Stomach (tissue), 9 donors: ENCODE data around the gene PDLIM7. TPM values are rescaled to one million over a fixed set of nuclear protein-coding genes. Genes with fewer than 3 reads are reported as not detected.

Experiments
- DNase-seq, 2 donors: peaks; one replicate each; pipeline versions ENCODE4 v3.0.0 to v3.0.0-alpha.2; 2013 to 2019
- H3K27ac ChIP-seq, 5 donors: fragments of 200-600 bp in 4 of 5; sonication (generic) in 4 of 5; one replicate each; pipeline ENCODE4 v1.5.1; 2013 to 2019; ENCODE audit warnings: mild to moderate bottlenecking in 1 of 5, moderate library complexity in 1 of 5
- H3K27me3 ChIP-seq, 3 donors: fragments of 200-600 bp; sonication (generic); one replicate each; pipeline ENCODE4 v1.5.1; 2017 to 2019; ENCODE audit warnings: mixed run types in 1 of 3
- H3K36me3 ChIP-seq, 4 donors: fragments of 200-600 bp; sonication (generic); 1 replicate in 3 of 4; 2 replicates in 1 of 4; pipeline ENCODE4 v1.5.1; 2016 to 2019
- H3K4me1 ChIP-seq, 4 donors: fragments of 200-600 bp; sonication (generic); one replicate each; pipeline ENCODE4 v1.5.1; 2016 to 2019
- H3K4me3 ChIP-seq, 4 donors: fragments of 200-600 bp; sonication (generic) in 3 of 4; one replicate each; pipeline ENCODE4 v1.5.1; 2016 to 2019; ENCODE audit warnings: mild to moderate bottlenecking in 1 of 4
- H3K9me3 ChIP-seq, 4 donors: fragments of 200-600 bp; sonication (generic); one replicate each; pipeline ENCODE4 v1.5.1; 2016 to 2019
- CTCF ChIP-seq, 7 experiments: fragments of 450-650 bp in 4 of 7; fragments of 200-600 bp in 3 of 7; sonication (generic) in 3 of 7; IDR thresholded peaks; one replicate each; pipeline ENCODE4 v1.5.1; 2016 to 2019; ENCODE audit warnings: antibody characterized with exemption in 7 of 7, control low read depth in 2 of 7, mild to moderate bottlenecking in 1 of 7
- EP300 ChIP-seq: sonication (generic); formaldehyde crosslinking; IDR thresholded peaks from one replicate; pipeline ENCODE4 v1.6.1; 2017; ENCODE audit warnings: antibody characterized with exemption
- POLR2A ChIP-seq, 4 donors: fragments of 450-650 bp; IDR thresholded peaks; one replicate each; pipeline ENCODE4 v1.6.1; 2016; ENCODE audit warnings: antibody characterized with exemption in 4 of 4, control low read depth in 2 of 4, mild to moderate bottlenecking in 1 of 4, moderate library complexity in 1 of 4
- POLR2AphosphoS5 ChIP-seq, 3 donors: sonication (generic); formaldehyde crosslinking; IDR thresholded peaks; one replicate each; pipeline ENCODE4 v1.6.1; 2016; ENCODE audit warnings: antibody characterized with exemption in 3 of 3
- WGBS, 5 donors: extraction: QIAGEN DNeasy Blood & Tissue Kit in 3 of 5; methylation state at CpG; one replicate each; pipeline versions ENCODE4 v1.1.5 to v1.1.7; 2013 to 2018; 5-methylcytosine and 5-hydroxymethylcytosine counted together
- intact Hi-C: fragments of 100-400 bp; cut with DNase I; formaldehyde crosslinking; loops from one replicate; pipeline ENCODE4 v1.15.1; 2023; ENCODE audit warnings: low total_unique reads
- polyA plus RNA-seq, 3 donors: library from polyadenylated mRNA; stranded (reverse); fragments of 200-250 nt; gene quantifications; one replicate each; pipeline ENCODE4 v1.2.3, GENCODE V29; 2013
- total RNA-seq, 5 donors: library from RNA; depleted of rRNA; stranded (reverse); fragments of >200 nt; gene quantifications; one replicate each; pipeline versions ENCODE4 v1.1.0 to v1.2.3, GENCODE V29; 2014 to 2016
- donor health status: healthy with polysubstance abuse.
- donor health status: Bipolar disorder and iron deficiency.
- donor health status: healthy.

The PDLIM7 gene
- total and polyA plus RNA-seq, 8 donors: 14.6 to 142 (median 86.8) TPM

DNA sequence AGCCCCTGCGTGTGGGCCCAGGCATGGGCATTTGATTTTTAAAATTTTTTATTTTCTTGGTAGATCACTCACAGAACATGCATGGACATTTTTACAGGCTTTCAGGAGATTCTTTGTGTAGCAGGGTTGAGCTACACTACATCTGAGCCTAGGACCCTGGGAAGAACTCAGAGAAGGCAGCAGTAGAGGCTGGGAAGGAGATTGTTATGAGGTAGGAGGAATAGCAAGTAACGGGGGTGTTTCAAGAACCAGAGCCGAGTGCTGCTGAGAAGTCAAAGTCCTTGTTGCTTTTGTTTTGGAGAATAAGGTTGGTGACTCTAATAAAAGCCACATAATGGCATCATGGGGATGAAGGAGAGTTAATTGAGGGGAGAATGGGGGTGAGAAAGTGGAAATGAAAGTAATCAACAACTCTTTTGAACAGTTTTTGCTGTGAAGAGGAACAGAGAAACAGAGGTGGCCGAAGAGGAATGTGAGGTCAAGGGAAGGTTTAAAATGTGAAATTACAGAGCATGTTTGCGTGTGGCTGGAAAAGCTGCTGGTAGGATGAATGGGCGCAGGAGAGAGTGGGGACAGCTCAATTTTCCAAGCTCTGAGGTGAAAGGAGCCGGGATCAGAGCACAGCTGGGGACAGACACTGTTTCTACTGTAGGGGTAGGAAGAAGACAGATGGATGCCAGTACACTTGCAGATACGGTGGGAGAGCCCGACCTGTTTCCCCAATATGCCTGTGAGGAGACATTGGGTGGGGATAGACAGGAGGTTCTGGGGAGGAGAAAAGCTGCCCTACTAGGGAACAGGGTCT lies 4.7 kb upstream of the PDLIM7 start:
- no peaks in the 10 kb centered on the region for H3K9me3 ChIP-seq
- no peak overlapping the region for H3K27ac ChIP-seq
- DNase-seq: no peak
- WGBS, 5 donors: 59 to 72% (median 66%) methylated on average over 9 of the region's 9 CpGs
- H3K4me3 ChIP-seq: no peak overlapping the region
- peaks cover 9 to 29% (median 21%) of the 10 kb centered on the region in 4 donors for H3K4me1 ChIP-seq
- no peaks in the 10 kb centered on the region for H3K27me3 ChIP-seq
- TF ChIP-seq POLR2A (IDR thresholded peaks at IDR 0.05): no peak
- no peak for TF ChIP-seq EP300
- no peak for TF ChIP-seq CTCF (IDR thresholded peaks at IDR 0.05)
- no peak for TF ChIP-seq POLR2AphosphoS5 (IDR thresholded peaks at IDR 0.05)
- intact Hi-C loops: loop anchor here (5.0 kb wide), 1 partner anchor 110 kb away; no protein-coding TSS in a partner anchor
- peaks cover 0 to 22% (median 12%) of the 10 kb centered on the region in 4 donors for H3K36me3 ChIP-seq

DNA sequence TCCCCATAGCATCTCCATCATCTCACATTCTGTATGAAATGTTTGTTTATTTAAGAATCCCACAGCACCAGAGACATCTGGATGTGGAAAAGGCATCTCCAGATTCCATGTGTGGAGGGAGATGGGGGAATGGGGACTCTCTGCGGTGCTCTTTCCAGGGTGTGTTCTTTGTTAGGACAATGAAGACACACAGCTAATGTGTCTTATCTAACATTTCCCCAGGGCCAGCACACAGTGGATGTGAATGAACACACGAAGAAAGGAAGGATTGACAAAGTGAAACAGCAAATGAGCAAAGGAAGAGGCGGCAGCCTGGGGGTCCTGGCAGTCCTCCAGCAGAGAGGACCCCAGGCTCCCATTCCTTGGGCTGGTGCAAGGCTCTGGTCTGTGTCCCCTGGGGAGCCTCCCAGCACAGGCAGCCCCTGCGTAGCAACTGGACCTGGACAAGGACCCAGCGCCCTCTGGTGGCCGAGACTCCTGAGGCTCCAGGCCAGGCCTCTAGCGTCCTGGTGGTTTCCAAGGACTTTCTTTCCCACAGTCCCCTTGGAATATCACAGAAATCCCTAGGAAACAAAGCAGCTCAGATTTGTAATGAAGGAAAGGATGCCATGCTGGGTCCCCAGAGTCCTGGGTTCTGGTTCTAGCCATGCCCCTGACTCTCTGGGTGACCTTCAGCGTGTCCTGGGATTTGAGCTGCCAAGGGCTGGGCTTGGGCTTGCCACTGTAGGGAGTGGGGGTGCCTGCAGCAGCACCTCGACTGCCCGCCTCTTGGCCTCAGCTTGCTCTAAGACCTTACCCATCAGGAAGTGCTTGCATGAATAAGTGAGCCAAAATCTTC lies 3.5 kb upstream of the PDLIM7 start:
- no peaks in the 10 kb centered on the region for H3K27me3 ChIP-seq
- TF ChIP-seq EP300 (no peak), POLR2A (IDR thresholded peaks at IDR 0.05) (no peak), CTCF (IDR thresholded peaks at IDR 0.05) (peak in 5 of 7 experiments; percentile 59 to 94 (median 90)), POLR2AphosphoS5 (IDR thresholded peaks at IDR 0.05) (peak in 1 of 3 donors; percentile 58)
- H3K36me3 ChIP-seq: peaks cover 0 to 22% (median 12%) of the 10 kb centered on the region in 4 donors
- WGBS, 5 donors: 13 to 27% (median 17%) methylated on average over 6 to 10 of the region's 10 CpGs
- H3K9me3 ChIP-seq: no peaks in the 10 kb centered on the region
- no peak overlapping the region for H3K4me3 ChIP-seq
- peak overlapping the region in 1 of 5 donors; percentile 37 for H3K27ac ChIP-seq
- intact Hi-C loops: loop anchor here (5.0 kb wide), 1 partner anchor 109 kb away; no protein-coding TSS in a partner anchor
- DNase-seq: peak; percentile 93 to 95
- peaks cover 18 to 40% (median 32%) of the 10 kb centered on the region in 4 donors for H3K4me1 ChIP-seq

GRCh38 chr5:177499842-177500241 lies 2.4 kb upstream of the PDLIM7 start:
- H3K4me3 ChIP-seq: no peak overlapping the region
- DNase-seq: no peak
- H3K27me3 ChIP-seq: no peaks in the 10 kb centered on the region
- peaks cover 29 to 51% (median 42%) of the 10 kb centered on the region in 4 donors for H3K4me1 ChIP-seq
- H3K27ac ChIP-seq: no peak overlapping the region
- 77 to 91% (median 80%) methylated on average over 6 of the region's 6 CpGs for WGBS, 5 donors
- no peak for TF ChIP-seq CTCF (IDR thresholded peaks at IDR 0.05)
- no peak for TF ChIP-seq POLR2AphosphoS5 (IDR thresholded peaks at IDR 0.05)
- TF ChIP-seq POLR2A (IDR thresholded peaks at IDR 0.05): no peak
- TF ChIP-seq EP300: no peak
- H3K9me3 ChIP-seq: no peaks in the 10 kb centered on the region
- peaks cover 0 to 17% (median 12%) of the 10 kb centered on the region in 4 donors for H3K36me3 ChIP-seq
- intact Hi-C loops: loop anchor here (5.0 kb wide), 1 partner anchor 108 kb away; no protein-coding TSS in a partner anchor
